Endodermal cell (in vitro differentiated cells): ENCODE data around the gene GRIK3. TPM values are rescaled to one million over a fixed set of nuclear protein-coding genes. Genes with fewer than 3 reads are reported as not detected.

Source experiments
- DNase-seq: peaks from one replicate; pipeline ENCODE4 v3.0.0-alpha.2; 2017
- H3K27ac ChIP-seq: 2 replicates; pipeline ENCODE4 v1.5.1; 2013; ENCODE audit warnings: mild to moderate bottlenecking, low read depth, low read length, moderate library complexity
- H3K27me3 ChIP-seq: 2 replicates; pipeline ENCODE4 v1.6.1; 2013; ENCODE audit warnings: mild to moderate bottlenecking, low read length, moderate library complexity; ENCODE audit not compliant: insufficient read depth, control insufficient read depth, poor library complexity, severe bottlenecking
- H3K36me3 ChIP-seq: 2 replicates; pipeline ENCODE4 v1.7.0; 2013; ENCODE audit warnings: mild to moderate bottlenecking, low read length, moderate library complexity; ENCODE audit not compliant: control insufficient read depth, insufficient read depth
- H3K4me1 ChIP-seq: one replicate; pipeline ENCODE4 v1.7.0; 2013; ENCODE audit warnings: low read length; ENCODE audit not compliant: control insufficient read depth, insufficient read depth
- H3K4me3 ChIP-seq: 2 replicates; pipeline ENCODE4 v1.5.1; 2013; ENCODE audit warnings: mild to moderate bottlenecking, low read length, moderate library complexity
- H3K9ac ChIP-seq: 2 replicates; pipeline ENCODE4 v1.6.1; 2013; ENCODE audit warnings: mild to moderate bottlenecking, low read length, moderate library complexity; ENCODE audit not compliant: poor library complexity, severe bottlenecking; ENCODE audit errors: extremely low read depth
- H3K9me3 ChIP-seq: 2 replicates; pipeline ENCODE4 v1.6.1; 2013; ENCODE audit warnings: mild to moderate bottlenecking, low read length, moderate library complexity; ENCODE audit not compliant: control insufficient read depth
- H3K27ac Mint-ChIP-seq: 2 replicates; pipeline ENCODE4 v1.8.0; 2020; ENCODE audit warnings: mixed read lengths
- H3K27me3 Mint-ChIP-seq: 2 replicates; pipeline ENCODE4 v1.8.0; 2021; ENCODE audit warnings: mild to moderate bottlenecking, mixed read lengths; ENCODE audit not compliant: insufficient read depth
- H3K36me3 Mint-ChIP-seq: 2 replicates; pipeline ENCODE4 v1.8.0; 2020; ENCODE audit warnings: low read depth, mixed read lengths
- H3K4me1 Mint-ChIP-seq: 2 replicates; pipeline ENCODE4 v1.8.0; 2020; ENCODE audit warnings: mixed read lengths
- H3K4me3 Mint-ChIP-seq: 2 replicates; pipeline ENCODE4 v1.8.0; 2020; ENCODE audit warnings: mild to moderate bottlenecking, moderate library complexity, mixed read lengths
- H3K9me3 Mint-ChIP-seq: 2 replicates; pipeline ENCODE4 v1.8.0; 2020; ENCODE audit warnings: mild to moderate bottlenecking, mixed read lengths
- CTCF ChIP-seq: fragments of 200-600 bp; sonication (generic); conservative IDR thresholded peaks from 2 replicates; pipeline ENCODE4 v1.5.0; 2021; ENCODE audit warnings: antibody characterized with exemption, mild to moderate bottlenecking
- WGBS, 2 experiments: methylation state at CpG; one replicate each; pipeline versions ENCODE4 v1.1.5 to v1.1.7; 2013; ENCODE audit warnings: missing lambda C conversion rate in 2 of 2, mixed read lengths in 1 of 2; ENCODE audit not compliant: insufficient coverage in 1 of 2, insufficient read length in 1 of 2; 5-methylcytosine and 5-hydroxymethylcytosine counted together
- total RNA-seq, 2 donors: library from RNA; stranded (reverse); fragmentation: NEBNext Ultra II Directional in 1 of 2; extraction: Animal tissue kit (Norgen Biotek cat#: 25700) in 1 of 2; gene quantifications; 2 replicates in 1 of 2; 3 replicates in 1 of 2; pipeline ENCODE4 v1.2.1, GENCODE V29; 2021

Gene GRIK3
- total RNA-seq, 2 donors from 2014 or later, result 13.4 to 32.4 TPM

- H3K4me1 Mint-ChIP-seq, result peaks cover 57% of the 10 kb centered on the region
- WGBS, 2 experiments, result 68 to 73% methylated on average over 3 to 4 of the region's 4 CpGs
- H3K4me3 Mint-ChIP-seq, result no peak overlapping the region
- DNase-seq, result peak; percentile 47
- Histone ChIP-seq H3K9ac (no peak overlapping the region), H3K4me3 (no peak overlapping the region), H3K27me3 (no peaks in the 10 kb centered on the region), H3K27ac (no peak overlapping the region), H3K36me3 (no peaks in the 10 kb centered on the region), H3K4me1 (peaks cover 38% of the 10 kb centered on the region), H3K9me3 (no peaks in the 10 kb centered on the region)
- no peaks in the 10 kb centered on the region for H3K27me3 Mint-ChIP-seq
- peak overlapping the region; percentile 80 for H3K27ac Mint-ChIP-seq
- H3K36me3 Mint-ChIP-seq, result peaks cover 3% of the 10 kb centered on the region
- no peaks in the 10 kb centered on the region for H3K9me3 Mint-ChIP-seq
- no peak for TF ChIP-seq CTCF
These were observed 267.8 kb downstream of the GRIK3 start for GRCh38 chr1:36766481-36766880.

- H3K27ac Mint-ChIP-seq, result peak overlapping the region; percentile 80
- peaks cover 51% of the 10 kb centered on the region for H3K4me1 Mint-ChIP-seq
- no peaks in the 10 kb centered on the region for H3K9me3 Mint-ChIP-seq
- peak; percentile 47 for DNase-seq
- Histone ChIP-seq H3K4me1 (peaks cover 32% of the 10 kb centered on the region), H3K4me3 (no peak overlapping the region), H3K27ac (no peak overlapping the region), H3K27me3 (no peaks in the 10 kb centered on the region), H3K36me3 (no peaks in the 10 kb centered on the region), H3K9me3 (no peaks in the 10 kb centered on the region), H3K9ac (no peak overlapping the region)
- H3K4me3 Mint-ChIP-seq, result no peak overlapping the region
- no peak for TF ChIP-seq CTCF
- WGBS, 2 experiments, result 76 to 88% methylated on average over 2 to 5 of the region's 5 CpGs
- H3K27me3 Mint-ChIP-seq, result no peaks in the 10 kb centered on the region
- peaks cover 3% of the 10 kb centered on the region for H3K36me3 Mint-ChIP-seq
These were observed 268.5 kb downstream of the GRIK3 start for GRCh38 chr1:36765785-36766300.

GRCh38 chr1:36764798-36765197 is 269.5 kb downstream of the GRIK3 start:
- Mint-ChIP-seq H3K9me3 (peaks cover 7% of the 10 kb centered on the region), H3K27me3 (no peaks in the 10 kb centered on the region), H3K36me3 (peaks cover 6% of the 10 kb centered on the region), H3K4me1 (peaks cover 45% of the 10 kb centered on the region), H3K4me3 (no peak overlapping the region), H3K27ac (peak overlapping the region; percentile 80)
- Histone ChIP-seq H3K27me3 (no peaks in the 10 kb centered on the region), H3K4me3 (peak overlapping the region; percentile 15), H3K27ac (no peak overlapping the region), H3K9ac (no peak overlapping the region), H3K9me3 (peaks cover 4% of the 10 kb centered on the region), H3K4me1 (peaks cover 32% of the 10 kb centered on the region), H3K36me3 (no peaks in the 10 kb centered on the region)
- TF ChIP-seq CTCF, result no peak
- 7% methylated on average over 2 of the region's 2 CpGs; no CpG with 5 or more reads in 1 of the 2 experiments for WGBS, 2 experiments
- DNase-seq, result peak; percentile 85
